Measurements from ENCODE around the gene NOXA1. TPM values are rescaled to one million over a fixed set of nuclear protein-coding genes. Genes with fewer than 3 reads are reported as not detected.
A peak's percentile ranks its signal among the peaks of the same experiment; 100 is the strongest.
"Not testable (repeated sequence)": the region's sequence is repeated elsewhere in the genome, so short reads cannot be mapped to it uniquely, and the experiment has no call there.

NOXA1 gene
- total RNA-seq, 1 donor from 2014 or later = 0.89 TPM

DNA sequence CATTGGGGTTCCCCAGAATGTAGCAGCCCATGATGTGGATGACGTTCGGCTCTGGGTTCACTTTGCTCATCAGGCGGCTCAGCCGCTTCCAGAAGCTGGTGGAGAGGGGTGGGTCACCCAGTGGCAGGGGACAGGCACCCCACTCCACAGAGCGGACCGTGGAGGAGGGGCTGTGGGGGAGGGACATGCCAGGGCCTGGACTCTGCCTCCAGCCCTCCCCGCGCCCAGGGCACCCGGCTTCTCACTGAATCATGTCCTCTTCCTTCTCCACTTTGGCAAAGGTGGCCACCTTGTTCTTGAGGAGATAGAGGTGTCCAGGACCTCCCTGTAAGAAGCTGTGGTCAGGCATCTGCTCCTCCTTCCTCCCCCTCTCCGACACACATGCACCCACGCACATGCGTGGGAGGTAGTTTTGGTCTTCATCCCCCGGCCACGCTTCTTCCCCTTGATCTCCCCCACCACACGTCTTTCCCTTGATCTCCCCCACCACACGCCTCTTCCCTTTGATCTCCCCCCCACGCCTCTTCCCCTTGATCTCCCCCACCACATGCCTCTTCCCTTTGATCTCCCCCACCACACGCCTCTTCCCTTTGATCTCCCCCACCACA lies 26.8 kb downstream of the NOXA1 start:
- H3K27ac Mint-ChIP-seq (ENCODE audit: unreplicated experiment) = no peak overlapping the region
- H3K36me3 Mint-ChIP-seq (ENCODE audit: low read depth) = no peaks in the 10 kb centered on the region
- peaks cover 6% of the 10 kb centered on the region for H3K27me3 Mint-ChIP-seq (ENCODE audit: low read depth)

DNA sequence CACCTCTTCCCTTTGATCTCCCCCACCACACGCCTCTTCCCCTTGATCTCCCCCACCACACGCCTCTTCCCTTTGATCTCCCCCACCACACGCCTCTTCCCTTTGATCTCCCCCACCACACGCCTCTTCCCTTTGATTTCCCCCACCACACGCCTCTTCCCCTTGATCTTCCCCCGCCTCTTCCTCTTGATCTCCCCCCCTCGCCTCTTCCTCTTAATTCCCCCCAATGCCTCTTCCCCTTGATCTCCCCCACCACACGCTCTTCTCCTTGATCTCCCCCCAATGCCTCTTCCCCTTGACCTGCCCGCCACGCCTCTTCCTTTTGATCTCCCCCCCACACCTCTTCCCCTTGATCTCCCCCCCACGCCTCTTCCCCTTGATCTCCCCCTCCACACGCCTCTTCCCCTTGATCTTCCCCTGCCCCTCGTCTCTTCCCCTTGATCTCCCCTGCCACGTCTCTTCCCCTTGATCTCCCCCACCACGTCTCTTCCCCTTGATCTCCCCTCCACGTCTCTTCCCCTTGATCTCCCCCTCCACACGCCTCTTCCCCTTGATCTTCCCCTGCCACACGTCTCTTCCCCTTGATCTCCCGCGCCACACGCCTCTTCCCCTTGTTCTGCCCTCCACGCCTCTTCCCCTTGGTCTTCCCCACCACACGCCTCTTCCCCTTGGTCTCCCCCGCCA lies 27.5 kb downstream of the NOXA1 start:
- not testable (repeated sequence) for H3K4me1 Mint-ChIP-seq; DNase-seq (ENCODE audit: low read depth, low spot score); H3K9me3 Mint-ChIP-seq; H3K27ac Mint-ChIP-seq (ENCODE audit: unreplicated experiment); H3K27me3 Mint-ChIP-seq (ENCODE audit: low read depth); H3K4me3 Mint-ChIP-seq; H3K36me3 Mint-ChIP-seq (ENCODE audit: low read depth)

More for the DNA sequence above, 26.8 kb downstream of the NOXA1 start:
- Mint-ChIP-seq H3K9me3 (no peaks in the 10 kb centered on the region), H3K4me1 (peaks cover 14% of the 10 kb centered on the region), H3K4me3 (no peak overlapping the region)
- DNase-seq (ENCODE audit: low read depth, low spot score) = no peak
- TF ChIP-seq, protein P1, sequence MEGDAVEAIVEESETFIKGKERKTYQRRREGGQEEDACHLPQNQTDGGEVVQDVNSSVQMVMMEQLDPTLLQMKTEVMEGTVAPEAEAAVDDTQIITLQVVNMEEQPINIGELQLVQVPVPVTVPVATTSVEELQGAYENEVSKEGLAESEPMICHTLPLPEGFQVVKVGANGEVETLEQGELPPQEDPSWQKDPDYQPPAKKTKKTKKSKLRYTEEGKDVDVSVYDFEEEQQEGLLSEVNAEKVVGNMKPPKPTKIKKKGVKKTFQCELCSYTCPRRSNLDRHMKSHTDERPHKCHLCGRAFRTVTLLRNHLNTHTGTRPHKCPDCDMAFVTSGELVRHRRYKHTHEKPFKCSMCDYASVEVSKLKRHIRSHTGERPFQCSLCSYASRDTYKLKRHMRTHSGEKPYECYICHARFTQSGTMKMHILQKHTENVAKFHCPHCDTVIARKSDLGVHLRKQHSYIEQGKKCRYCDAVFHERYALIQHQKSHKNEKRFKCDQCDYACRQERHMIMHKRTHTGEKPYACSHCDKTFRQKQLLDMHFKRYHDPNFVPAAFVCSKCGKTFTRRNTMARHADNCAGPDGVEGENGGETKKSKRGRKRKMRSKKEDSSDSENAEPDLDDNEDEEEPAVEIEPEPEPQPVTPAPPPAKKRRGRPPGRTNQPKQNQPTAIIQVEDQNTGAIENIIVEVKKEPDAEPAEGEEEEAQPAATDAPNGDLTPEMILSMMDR (conservative IDR thresholded peaks at IDR 0.05) = no peak

DNA sequence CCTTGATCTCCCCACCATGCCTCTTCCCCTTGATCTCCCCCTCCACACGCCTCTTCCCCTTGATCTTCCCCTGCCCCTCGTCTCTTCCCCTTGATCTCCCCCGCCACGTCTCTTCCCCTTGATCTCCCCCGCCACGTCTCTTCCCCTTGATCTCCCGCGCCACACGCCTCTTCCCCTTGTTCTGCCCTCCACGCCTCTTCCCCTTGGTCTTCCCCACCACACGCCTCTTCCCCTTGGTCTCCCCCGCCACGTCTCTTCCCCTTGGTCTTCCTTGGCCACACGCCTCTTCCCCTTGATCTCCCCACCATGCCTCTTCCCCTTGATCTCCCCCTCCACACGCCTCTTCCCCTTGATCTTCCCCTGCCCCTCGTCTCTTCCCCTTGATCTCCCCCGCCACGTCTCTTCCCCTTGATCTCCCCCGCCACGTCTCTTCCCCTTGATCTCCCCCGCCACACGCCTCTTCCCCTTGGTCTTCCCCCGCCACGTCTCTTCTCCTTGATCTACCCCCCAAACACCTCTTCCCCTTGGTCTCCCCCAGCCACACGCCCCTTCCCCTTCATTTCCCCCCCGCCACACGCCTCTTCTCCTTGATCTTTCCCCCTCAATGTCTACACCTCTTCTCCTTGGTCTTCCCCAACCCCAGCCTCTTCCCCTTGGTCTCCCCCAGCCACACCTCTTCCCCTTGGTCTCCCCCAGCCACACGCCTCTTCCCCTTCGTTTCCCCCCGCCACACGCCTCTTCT lies 28.2 kb downstream of the NOXA1 start:
- H3K4me1 Mint-ChIP-seq; H3K4me3 Mint-ChIP-seq; H3K9me3 Mint-ChIP-seq; H3K27me3 Mint-ChIP-seq (ENCODE audit: low read depth); H3K36me3 Mint-ChIP-seq (ENCODE audit: low read depth); H3K27ac Mint-ChIP-seq (ENCODE audit: unreplicated experiment); DNase-seq (ENCODE audit: low read depth, low spot score): not testable (repeated sequence)

DNA sequence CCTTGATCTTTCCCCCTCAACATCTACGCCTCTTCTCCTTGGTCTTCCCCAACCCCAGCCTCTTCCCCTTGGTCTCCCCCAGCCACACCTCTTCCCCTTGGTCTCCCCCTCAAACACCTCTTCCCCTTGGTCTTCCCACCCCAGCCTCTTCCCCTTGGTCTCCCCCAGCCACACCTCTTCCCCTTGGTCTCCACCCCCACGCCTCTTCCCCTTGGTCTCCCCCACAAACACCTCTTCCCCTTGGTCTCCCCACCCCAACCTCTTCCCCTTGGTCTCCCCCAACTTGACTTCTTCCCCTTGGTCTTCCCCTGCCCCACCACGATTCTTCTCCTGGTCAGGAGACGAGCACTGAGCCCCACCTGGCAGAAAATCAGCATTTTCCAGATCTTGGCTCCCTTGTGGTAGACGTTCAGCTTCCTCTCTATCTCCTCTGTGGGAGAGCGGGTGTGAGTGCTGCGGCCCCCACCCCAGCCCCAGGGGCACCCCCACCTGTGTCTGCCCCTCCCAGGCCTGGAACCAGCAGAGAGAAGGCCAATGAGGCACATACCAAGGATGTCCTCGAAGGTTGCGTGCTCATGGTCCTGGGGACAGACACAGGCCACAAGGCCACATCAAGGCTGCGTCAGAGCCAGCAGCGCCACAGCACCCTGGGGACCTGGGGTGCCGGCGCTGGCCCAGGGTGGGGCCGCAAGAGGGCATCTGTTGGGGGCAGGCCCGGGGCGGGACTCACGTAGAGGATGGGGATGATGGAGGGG lies 29.0 kb downstream of the NOXA1 start:
- H3K36me3 Mint-ChIP-seq (ENCODE audit: low read depth) = no peaks in the 10 kb centered on the region
- DNase-seq (ENCODE audit: low read depth, low spot score) = no peak
- TF ChIP-seq, protein P1 (conservative IDR thresholded peaks at IDR 0.05) = no peak

DNA sequence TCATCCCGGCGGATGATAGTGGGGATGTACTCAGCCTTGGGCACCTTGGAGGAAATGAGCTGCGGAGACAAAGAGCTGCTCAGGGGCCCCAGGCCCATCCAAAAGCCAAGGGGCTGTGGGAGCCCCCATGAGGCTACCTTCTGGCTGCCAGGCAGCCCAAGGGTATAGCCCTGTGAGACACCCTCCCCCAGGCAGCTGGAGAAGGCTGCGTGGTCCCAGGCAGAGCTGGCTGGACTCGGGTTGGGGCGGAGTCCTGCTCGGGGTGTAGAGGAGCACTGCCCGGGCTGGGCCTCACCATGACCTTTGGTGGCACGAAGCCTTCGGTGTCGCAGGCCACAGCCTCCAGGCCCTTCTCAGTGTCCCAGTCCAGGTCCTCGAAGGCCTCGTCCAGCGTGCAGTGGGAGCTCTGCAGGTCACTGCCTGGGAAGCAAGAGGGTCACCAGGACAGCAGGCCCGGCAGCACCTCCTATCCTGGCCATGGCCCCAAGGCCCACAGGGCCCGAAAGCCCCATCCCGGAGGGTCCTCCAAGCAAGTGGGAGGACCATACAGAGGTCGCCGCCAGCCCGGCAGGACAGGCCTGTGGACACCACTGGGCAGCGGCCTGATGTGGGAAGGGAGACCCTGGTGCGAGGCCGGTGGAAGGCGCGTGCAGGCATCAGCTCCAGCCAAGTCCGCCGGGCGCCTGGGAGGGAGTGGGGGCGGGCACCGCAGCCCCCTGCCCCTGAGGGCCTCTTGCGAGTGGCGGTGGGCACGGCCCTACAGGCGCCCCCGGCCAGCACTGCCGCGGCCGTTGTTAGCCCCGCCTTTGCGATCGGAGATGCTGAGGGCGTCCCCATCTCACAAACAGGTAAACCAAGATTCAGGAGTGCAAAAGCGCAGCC lies 29.8 kb downstream of the NOXA1 start:
- Mint-ChIP-seq H3K4me3 (peak overlapping the region; percentile 90), H3K27ac (ENCODE audit: unreplicated experiment) (no peak overlapping the region), H3K27me3 (ENCODE audit: low read depth) (peaks cover 3% of the 10 kb centered on the region), H3K36me3 (ENCODE audit: low read depth) (no peaks in the 10 kb centered on the region), H3K9me3 (no peaks in the 10 kb centered on the region), H3K4me1 (peaks cover 4% of the 10 kb centered on the region)
- no peak for DNase-seq (ENCODE audit: low read depth, low spot score)
- TF ChIP-seq, protein P1 (conservative IDR thresholded peaks at IDR 0.05) = no peak

More for the DNA sequence above, 29.0 kb downstream of the NOXA1 start:
- Mint-ChIP-seq H3K27ac (ENCODE audit: unreplicated experiment) (no peak overlapping the region), H3K4me1 (peaks cover 6% of the 10 kb centered on the region), H3K27me3 (ENCODE audit: low read depth) (peaks cover 3% of the 10 kb centered on the region), H3K9me3 (no peaks in the 10 kb centered on the region), H3K4me3 (no peak overlapping the region)

Measured in neural crest cell (in vitro differentiated cells).